Measurements from ENCODE around the gene CHTF18. TPM values are rescaled to one million over a fixed set of nuclear protein-coding genes. Genes with fewer than 3 reads are reported as not detected.

The CHTF18 gene
- polyA plus RNA-seq, 5 donors, result 16.8 to 31.0 (median 25.2) TPM

GRCh38 chr16:845351-845745 is 56.9 kb downstream of the CHTF18 start:
- DNase-seq, result no peak

GRCh38 chr16:847151-847550 is 58.7 kb downstream of the CHTF18 start:
- no peak for DNase-seq

Other genes starting within 250 kb of the CHTF18 start
- gene PRR35, start 228.2 kb upstream of the CHTF18 start, polyA plus RNA-seq (ENCODE audit: insufficient read depth in 1 of 5, insufficient read length in 5 of 5, low replicate concordance in 1 of 5), result under 1 TPM in 1 of 5 donors, not detected in 4; 0.07 TPM
- 1 to 10 TPM; 1.5 to 4.9 (median 2.9) TPM for gene NHLRC4, start 221.6 kb upstream of the CHTF18 start, polyA plus RNA-seq (ENCODE audit: insufficient read depth in 1 of 5, insufficient read length in 5 of 5, low replicate concordance in 1 of 5)
- 10 to 100 TPM; 28.8 to 48.1 (median 35.6) TPM for gene PIGQ, start 218.7 kb upstream of the CHTF18 start, polyA plus RNA-seq (ENCODE audit: insufficient read depth in 1 of 5, insufficient read length in 5 of 5, low replicate concordance in 1 of 5)
- gene RAB40C, start 198.6 kb upstream of the CHTF18 start, polyA plus RNA-seq (ENCODE audit: insufficient read depth in 1 of 5, insufficient read length in 5 of 5, low replicate concordance in 1 of 5), result 10 to 100 TPM; 15.3 to 33.7 (median 22.9) TPM
- gene WFIKKN1, start 157.6 kb upstream of the CHTF18 start, polyA plus RNA-seq (ENCODE audit: insufficient read depth in 1 of 5, insufficient read length in 5 of 5, low replicate concordance in 1 of 5), result 1 to 10 TPM in 1 of 5 donors, under 1 TPM in 4; 0.20 to 1.2 (median 0.36) TPM
- 10 to 100 TPM; 37.9 to 74.1 (median 49.3) TPM for gene METTL26, start 152.3 kb upstream of the CHTF18 start, polyA plus RNA-seq (ENCODE audit: insufficient read depth in 1 of 5, insufficient read length in 5 of 5, low replicate concordance in 1 of 5)
- 10 to 100 TPM in 3 of 5 donors, 1 to 10 TPM in 2; 6.0 to 16.9 (median 10.4) TPM for gene MCRIP2, start 146.8 kb upstream of the CHTF18 start, polyA plus RNA-seq (ENCODE audit: insufficient read depth in 1 of 5, insufficient read length in 5 of 5, low replicate concordance in 1 of 5)
- gene WDR90, start 139.3 kb upstream of the CHTF18 start, polyA plus RNA-seq (ENCODE audit: insufficient read depth in 1 of 5, insufficient read length in 5 of 5, low replicate concordance in 1 of 5), result 10 to 100 TPM; 31.5 to 52.8 (median 39.5) TPM
- 100 to 1,000 TPM in 1 of 5 donors, 10 to 100 TPM in 4; 47.5 to 119 (median 70.3) TPM for gene RHOT2, start 120.5 kb upstream of the CHTF18 start, polyA plus RNA-seq (ENCODE audit: insufficient read depth in 1 of 5, insufficient read length in 5 of 5, low replicate concordance in 1 of 5)
- gene RHBDL1, start 112.9 kb upstream of the CHTF18 start, polyA plus RNA-seq (ENCODE audit: insufficient read depth in 1 of 5, insufficient read length in 5 of 5, low replicate concordance in 1 of 5), result 1 to 10 TPM in 2 of 5 donors, under 1 TPM in 3; 0.38 to 1.8 (median 0.81) TPM
- 100 to 1,000 TPM in 2 of 5 donors, 10 to 100 TPM in 3; 83.8 to 142 (median 96.2) TPM for gene STUB1, start 108.2 kb upstream of the CHTF18 start, polyA plus RNA-seq (ENCODE audit: insufficient read depth in 1 of 5, insufficient read length in 5 of 5, low replicate concordance in 1 of 5)
- 10 to 100 TPM; 39.5 to 69.5 (median 43.3) TPM for gene JMJD8, start 104.3 kb upstream of the CHTF18 start, polyA plus RNA-seq (ENCODE audit: insufficient read depth in 1 of 5, insufficient read length in 5 of 5, low replicate concordance in 1 of 5)
- gene WDR24, start 98.2 kb upstream of the CHTF18 start, polyA plus RNA-seq (ENCODE audit: insufficient read depth in 1 of 5, insufficient read length in 5 of 5, low replicate concordance in 1 of 5), result 10 to 100 TPM in 3 of 5 donors, 1 to 10 TPM in 2; 7.4 to 15.3 (median 11.7) TPM
- gene FBXL16, start 82.8 kb upstream of the CHTF18 start, polyA plus RNA-seq (ENCODE audit: insufficient read depth in 1 of 5, insufficient read length in 5 of 5, low replicate concordance in 1 of 5), result under 1 TPM; 0.30 to 0.75 (median 0.59) TPM
- gene METRN, start 73.5 kb upstream of the CHTF18 start, polyA plus RNA-seq (ENCODE audit: insufficient read depth in 1 of 5, insufficient read length in 5 of 5, low replicate concordance in 1 of 5), result 10 to 100 TPM in 3 of 5 donors, 1 to 10 TPM in 2; 6.7 to 44.0 (median 10.8) TPM
- gene ANTKMT, start 67.5 kb upstream of the CHTF18 start, polyA plus RNA-seq (ENCODE audit: insufficient read depth in 1 of 5, insufficient read length in 5 of 5, low replicate concordance in 1 of 5), result 10 to 100 TPM in 3 of 5 donors, 1 to 10 TPM in 2; 5.3 to 22.5 (median 10.8) TPM
- 10 to 100 TPM in 1 of 5 donors, 1 to 10 TPM in 4; 1.3 to 13.0 (median 6.3) TPM for gene CCDC78, start 62.2 kb upstream of the CHTF18 start, polyA plus RNA-seq (ENCODE audit: insufficient read depth in 1 of 5, insufficient read length in 5 of 5, low replicate concordance in 1 of 5)
- 1 to 10 TPM; 2.1 to 7.3 (median 3.5) TPM for gene HAGHL, start 61.5 kb upstream of the CHTF18 start, polyA plus RNA-seq (ENCODE audit: insufficient read depth in 1 of 5, insufficient read length in 5 of 5, low replicate concordance in 1 of 5)
- 10 to 100 TPM; 16.2 to 25.7 (median 16.8) TPM for gene CIAO3, start 47.6 kb upstream of the CHTF18 start, polyA plus RNA-seq (ENCODE audit: insufficient read depth in 1 of 5, insufficient read length in 5 of 5, low replicate concordance in 1 of 5)
- 10 to 100 TPM in 4 of 5 donors, 1 to 10 TPM in 1; 9.5 to 33.2 (median 18.5) TPM for gene MSLN, start 27.9 kb upstream of the CHTF18 start, polyA plus RNA-seq (ENCODE audit: insufficient read depth in 1 of 5, insufficient read length in 5 of 5, low replicate concordance in 1 of 5)
- gene RPUSD1, start 239 bp upstream of the CHTF18 start, polyA plus RNA-seq (ENCODE audit: insufficient read depth in 1 of 5, insufficient read length in 5 of 5, low replicate concordance in 1 of 5), result 10 to 100 TPM in 3 of 5 donors, 1 to 10 TPM in 2; 8.3 to 19.2 (median 10.4) TPM
- under 1 TPM in 1 of 5 donors, not detected in 4; 0.10 TPM for gene GNG13, start 12.1 kb downstream of the CHTF18 start, polyA plus RNA-seq (ENCODE audit: insufficient read depth in 1 of 5, insufficient read length in 5 of 5, low replicate concordance in 1 of 5)
- 10 to 100 TPM; 13.8 to 22.3 (median 20.2) TPM for gene LMF1, start 182.4 kb downstream of the CHTF18 start, polyA plus RNA-seq (ENCODE audit: insufficient read depth in 1 of 5, insufficient read length in 5 of 5, low replicate concordance in 1 of 5)
- gene SOX8, start 193.2 kb downstream of the CHTF18 start, polyA plus RNA-seq (ENCODE audit: insufficient read depth in 1 of 5, insufficient read length in 5 of 5, low replicate concordance in 1 of 5), result 1 to 10 TPM; 1.9 to 6.5 (median 2.8) TPM